GM19463 (cell line): ENCODE data around the gene TTLL12.

Source experiments
- ATAC-seq: cut with Tn5 transposase; IDR thresholded peaks from one replicate; pipeline ENCODE4 v1.9.1; 2021; ENCODE audit warnings: mild to moderate bottlenecking, moderate library complexity; ENCODE audit not compliant: unreplicated experiment

TTLL12 gene

DNA sequence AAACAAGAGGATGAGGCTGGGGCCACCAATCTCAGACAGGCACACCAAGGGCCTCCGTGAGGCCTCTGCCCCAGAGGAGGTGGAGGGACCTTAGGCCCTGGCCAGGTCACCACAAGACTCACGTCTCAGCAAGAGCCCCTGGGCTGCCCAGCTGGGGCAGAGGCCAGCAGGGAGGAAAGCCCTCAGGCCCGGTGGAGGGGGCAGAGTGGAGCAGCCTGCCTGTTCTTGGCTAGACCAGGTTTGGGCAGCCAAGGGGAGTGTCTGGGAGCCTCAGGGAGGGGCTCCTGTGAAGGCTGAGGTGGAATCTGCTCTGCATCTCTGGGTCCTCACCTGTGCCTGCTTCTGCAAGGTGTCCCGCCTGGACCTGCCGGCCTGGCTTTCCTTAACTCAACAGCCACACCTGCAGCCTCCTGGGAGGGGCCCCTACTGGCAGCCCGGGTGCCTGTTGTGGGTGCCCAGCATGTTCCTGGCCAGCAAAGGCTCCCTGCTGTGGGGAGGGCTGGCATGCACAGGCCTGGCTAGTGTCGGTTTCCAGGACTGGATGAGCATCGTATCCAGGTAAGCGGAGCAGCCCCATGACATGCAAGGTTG, 11.9 kb downstream of the TTLL12 start:
- ATAC-seq, result no peak

DNA sequence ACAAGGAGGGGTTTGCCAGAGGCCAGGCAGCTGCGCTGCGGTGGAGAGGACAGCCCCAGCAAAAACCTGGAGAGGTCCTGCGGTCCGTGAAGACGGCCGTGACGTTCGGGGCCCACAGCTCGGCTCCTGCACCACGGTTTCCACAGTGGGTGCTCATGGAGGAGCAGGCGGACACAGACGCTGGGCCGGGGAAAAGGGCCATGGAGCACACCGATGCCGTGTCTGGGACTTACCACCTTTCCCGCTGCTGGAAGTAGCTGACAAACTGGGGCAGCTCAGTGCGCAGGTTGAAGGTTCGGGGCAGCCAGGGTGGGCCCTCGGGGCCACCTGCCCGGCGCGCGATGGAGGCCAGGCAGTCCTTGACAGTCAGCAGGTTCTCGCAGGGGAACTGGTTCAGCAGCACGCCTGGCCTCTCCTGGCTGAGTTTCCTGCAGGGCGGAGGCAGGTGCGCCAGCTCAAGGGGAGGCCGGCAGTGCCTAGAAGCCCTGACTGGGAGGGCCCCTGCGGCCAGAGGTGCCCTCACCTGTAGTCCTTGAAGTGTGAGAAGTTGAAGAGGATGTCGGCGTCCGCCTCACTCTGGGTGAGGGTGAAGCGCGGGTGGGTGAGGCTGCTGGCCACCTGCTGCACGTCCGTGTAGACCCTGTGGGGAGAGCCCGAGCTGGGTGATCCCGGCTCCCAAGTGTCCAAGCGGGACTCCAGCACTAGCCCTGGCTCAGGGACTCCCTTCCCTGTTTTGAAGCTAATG, 12.8 kb downstream of the TTLL12 start:
- no peak for ATAC-seq

DNA sequence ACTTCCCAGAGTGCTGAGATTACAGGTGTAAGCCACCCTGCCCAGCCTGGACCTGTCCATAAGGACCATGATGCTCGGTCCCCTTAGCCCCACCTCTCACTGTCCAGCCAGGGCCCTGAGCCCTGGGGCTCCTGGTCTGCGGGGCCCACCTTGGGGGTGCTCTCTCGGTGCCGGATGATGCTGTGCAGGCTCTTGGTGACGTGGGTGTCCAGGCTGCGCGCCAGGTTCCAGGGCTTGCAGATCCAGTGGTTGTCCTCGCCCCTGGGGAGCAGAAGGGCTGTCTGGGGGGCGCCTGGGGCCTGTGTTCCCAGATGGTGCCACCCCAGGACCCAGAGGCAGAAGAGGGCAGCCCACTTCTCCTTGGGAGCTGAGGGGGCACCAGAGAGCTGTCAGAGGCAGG, 13.4 kb downstream of the TTLL12 start:
- no peak for ATAC-seq

DNA sequence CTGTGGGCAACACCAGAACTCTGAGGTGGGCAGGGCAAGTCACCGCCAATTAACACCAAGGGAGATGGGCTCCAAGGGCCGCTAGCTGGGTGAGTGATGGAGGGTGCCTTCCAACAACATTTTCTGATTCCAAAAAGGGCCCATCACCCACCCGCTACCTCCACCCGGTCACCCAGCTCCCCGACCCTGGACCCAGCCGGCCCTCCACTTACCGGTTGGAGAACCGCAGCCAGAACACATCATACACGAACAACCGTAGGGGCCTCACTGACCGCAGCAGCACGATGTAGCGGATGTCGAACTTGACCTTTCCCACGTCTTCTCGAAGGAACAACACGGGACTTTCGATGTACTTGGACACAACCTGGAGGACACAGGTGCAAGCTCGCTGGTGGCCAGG, 14.7 kb downstream of the TTLL12 start:
- ATAC-seq, result no peak

DNA sequence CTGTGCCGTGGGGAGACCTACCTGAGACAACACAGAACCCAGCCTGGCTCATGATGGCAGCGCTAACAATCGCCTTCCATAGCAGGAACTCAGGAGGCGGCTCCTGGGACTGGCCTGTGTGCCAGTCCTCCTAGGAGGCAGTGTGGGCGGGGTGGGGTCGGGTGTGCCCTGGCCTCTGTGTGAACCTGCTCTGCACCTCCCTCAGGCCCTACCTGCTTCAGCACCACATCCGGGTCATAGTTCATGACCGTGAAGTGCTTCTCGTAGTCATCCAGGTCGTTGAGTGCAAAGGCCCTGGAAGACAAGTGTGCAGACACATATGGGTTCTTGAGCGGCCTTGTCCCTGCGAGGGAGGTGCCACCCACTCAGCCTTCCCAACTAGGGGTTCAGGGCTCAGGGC, 15.3 kb downstream of the TTLL12 start:
- ATAC-seq, result no peak

DNA sequence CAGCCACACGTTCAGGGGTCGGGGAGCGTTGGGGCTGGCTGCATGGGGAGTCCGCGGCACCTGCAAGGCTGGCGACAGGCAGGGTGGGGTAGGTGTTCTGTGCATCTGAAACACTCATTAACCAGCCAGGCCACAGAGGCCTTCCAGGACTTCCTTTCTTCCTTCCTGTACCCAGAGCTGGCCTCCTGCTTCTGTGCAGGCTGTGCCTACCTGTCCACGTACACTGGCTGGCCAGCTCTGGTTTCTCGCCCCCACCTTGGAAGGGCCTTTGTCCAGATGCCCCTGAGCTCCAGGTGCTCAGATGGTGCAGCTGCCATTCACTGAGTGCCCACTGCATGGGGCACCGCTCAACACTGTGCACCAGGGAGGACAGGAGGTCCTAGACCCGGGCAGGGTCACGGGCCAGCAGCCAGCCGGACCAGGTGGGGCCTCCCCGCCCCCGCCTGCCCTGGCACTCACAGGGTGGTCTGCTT, 15.9 kb downstream of the TTLL12 start:
- no peak for ATAC-seq

DNA sequence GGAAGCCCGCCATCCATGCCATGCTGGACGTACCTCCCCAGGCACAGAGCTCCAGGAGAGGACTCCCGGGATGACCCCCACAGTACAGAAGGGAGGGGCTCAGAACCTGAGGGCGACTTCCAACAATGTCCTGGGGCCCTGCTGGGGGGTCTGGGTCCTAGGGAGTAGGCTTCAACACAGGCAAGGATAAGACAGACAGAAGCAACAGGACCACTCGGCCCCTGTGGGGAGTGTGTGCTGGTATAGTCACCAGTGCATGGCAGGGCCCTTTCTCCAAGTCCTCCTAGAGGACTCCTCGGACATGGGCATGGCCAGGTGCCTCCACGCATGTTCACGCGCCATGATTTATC, 16.8 kb downstream of the TTLL12 start:
- no peak for ATAC-seq

DNA sequence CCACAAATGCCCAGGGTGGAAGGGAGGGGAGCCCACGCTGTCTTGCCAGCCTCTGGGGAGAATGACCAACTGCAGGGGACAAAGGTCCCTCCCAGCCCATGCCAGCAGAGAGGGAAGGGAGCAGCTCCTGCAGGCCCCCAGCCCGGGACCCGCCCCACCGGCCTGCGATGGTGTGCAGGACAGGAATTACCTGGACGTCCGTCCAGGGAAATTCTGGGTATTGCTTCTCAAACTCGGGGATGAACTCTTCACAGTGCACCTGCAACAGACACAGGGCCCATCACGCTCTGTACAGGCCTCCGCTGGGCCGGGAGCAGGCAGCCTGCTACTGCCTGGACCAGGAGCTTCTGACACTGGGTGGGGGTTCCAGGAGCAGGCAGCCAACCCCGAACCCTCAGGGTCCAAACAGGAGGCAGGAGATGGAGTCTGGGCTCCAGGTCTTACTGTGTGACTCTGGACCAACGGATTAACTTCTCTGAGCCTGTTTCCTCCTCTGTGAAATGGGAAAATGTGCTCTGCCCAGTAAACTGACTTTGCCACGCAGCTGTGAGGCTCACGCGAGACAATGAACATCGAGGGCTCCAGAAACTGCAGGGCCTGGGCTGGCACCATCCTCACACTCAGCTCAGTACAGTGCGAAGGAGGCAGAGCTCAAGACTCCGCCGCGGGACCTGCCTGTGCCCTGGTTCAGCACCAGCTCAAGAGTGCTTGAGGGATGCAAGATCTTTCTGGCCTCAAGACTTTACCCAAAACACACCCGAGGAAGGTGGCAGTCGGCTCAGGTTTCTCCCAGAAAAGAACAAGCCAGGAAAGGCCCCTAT, 17.4 kb downstream of the TTLL12 start:
- ATAC-seq, result no peak

DNA sequence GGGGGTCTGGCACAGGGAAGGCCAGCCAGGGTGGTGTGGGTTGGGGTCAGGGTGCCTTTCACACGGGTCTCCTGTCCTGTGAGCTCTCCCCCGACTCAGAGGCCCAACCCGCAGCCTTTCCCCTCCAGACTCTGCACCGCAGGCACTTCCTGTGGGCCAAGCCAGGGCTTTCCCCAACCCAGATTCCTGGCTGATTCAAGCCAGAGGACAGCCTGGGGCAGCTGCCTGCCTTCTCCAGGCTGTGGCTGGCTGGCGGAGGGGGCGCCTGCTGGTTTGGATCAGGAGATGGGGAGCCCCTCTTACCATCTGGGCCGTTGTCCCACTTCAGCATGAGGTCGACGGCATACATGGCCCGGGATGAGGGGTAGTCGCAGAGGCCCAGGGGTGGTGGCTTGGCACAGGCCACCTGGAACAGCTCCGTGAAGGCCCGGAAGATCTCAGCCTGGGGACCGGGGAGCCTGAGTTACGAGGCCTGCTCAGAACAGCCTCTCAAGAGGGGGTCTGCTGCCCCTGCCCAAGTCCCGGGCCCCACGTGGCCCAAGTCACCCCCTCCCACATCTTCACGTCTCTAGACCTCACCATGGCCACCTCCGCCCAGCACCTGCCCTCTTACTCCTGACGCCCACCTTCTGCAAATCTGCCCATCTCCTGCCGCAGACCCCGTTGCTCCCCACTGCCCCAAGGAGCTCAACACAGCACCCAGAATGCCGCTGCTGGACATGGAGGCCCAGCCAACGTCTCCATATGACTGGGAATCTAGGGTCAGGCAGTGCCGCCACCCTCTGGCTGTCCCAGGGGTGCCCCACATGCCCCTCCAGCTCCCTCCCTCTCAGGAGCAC, 18.2 kb downstream of the TTLL12 start:
- ATAC-seq, result no peak

DNA sequence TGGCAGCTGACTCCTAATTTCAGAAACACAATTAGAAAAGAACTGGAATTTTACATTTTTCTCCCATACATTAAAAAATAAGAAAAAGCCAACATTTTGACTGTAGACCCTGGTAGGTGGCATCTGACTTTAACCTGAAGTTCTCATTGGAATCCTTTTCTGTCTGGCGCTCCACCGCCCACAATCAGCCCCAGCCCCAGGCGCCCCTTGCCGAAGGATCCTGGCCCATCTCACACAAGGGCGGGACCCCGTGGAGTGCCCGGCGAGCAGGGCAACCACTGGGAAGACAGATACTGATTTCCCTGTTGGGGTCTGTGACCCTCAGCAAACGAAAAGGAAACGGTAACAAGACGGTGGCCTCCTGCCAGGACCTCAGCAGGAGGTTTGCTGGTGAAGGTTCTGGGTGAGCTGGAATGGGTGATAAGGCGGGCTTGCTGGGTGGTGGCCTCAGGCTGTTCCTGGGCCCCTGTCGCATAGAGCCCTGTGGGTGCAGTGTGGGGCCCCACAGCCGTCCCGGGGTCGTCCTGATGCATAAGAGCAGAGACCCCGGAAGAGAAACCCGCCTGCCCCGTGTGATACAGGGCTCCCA, 19.8 kb downstream of the TTLL12 start:
- no peak for ATAC-seq

DNA sequence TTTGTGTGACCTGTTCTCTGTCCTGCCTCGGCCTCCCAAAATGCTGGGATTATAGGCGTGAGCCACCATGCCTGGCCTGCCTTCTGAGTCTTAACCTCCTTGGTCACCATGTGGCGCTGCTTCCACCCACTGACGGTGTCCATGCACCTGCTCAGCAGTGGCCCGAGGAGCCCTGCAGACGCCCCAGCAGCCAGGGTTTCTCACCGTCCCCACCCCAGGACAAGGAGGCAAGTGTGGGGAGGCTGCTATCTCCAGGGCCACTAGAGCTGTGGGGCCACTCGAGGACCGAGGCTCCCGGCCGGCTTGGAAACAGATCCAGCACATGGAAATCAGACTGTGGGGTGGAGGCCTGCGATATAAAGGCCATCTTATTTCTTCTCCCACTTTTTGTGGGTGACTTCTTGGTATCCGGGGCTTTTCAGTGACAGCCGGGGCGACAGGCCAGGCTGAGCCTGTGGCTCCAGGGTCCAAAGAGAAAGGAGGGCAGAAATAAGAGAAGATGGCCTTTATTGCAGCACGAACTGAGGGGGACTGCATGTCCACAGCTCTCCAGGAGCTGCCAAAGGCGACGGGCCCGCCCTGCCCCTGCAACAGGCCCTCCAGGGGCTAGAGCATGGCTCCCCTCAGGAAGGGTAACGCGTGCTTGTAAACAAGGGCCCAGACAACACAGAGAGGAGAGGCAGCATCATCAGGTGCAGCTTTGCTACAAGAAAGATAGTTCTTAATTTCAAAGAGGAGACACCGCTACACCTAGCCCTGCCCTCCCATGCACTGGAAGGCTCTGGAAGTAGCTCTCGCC, 20.6 kb downstream of the TTLL12 start:
- no peak for ATAC-seq

DNA sequence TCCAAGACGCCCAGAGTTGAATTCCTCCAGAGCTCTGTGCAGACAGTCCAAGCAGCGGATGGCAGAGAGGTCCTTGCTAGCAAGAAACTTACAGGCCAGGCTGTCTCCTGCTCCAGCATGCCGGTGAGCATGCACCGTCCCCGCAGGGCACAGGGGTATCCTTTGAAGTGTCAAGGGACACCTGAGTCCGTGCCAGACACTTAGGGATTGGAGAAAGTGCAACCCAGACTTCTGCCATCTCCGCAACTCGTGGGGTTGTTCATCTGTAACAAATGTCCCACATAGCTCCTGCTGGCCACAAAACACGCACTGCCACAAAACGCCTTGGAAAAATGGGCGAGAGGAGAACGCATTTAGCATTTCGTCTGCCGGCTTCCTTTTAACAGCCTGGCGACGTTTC, 22.3 kb downstream of the TTLL12 start:
- no peak for ATAC-seq

DNA sequence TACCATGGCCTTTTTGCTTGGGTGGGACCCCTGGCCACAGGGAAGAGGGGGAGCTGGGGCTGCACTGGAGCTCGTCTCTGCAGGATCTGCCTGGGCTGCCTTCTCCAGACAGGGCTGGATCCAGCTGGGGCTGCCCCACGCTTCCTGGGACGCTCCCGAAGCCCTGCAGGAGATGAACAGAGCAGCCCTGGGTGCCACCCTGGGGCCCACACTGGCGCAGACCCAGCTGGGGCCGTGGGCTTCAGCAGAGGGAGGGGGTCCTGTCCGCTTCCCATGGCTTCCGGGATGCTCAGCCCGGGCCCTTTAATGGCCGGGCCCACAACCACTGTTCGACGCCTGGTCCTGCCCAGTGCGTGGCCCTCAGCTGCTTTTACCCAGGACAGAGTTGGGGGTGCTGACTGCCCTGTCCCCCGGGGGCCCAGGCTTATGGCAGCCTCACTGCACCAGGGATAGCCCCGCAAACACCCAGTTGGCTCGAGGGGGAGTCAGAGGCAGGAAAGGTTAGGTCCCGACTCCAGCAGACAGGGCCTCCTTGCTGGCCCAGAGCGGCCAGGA, 23.6 kb downstream of the TTLL12 start:
- no peak for ATAC-seq

DNA sequence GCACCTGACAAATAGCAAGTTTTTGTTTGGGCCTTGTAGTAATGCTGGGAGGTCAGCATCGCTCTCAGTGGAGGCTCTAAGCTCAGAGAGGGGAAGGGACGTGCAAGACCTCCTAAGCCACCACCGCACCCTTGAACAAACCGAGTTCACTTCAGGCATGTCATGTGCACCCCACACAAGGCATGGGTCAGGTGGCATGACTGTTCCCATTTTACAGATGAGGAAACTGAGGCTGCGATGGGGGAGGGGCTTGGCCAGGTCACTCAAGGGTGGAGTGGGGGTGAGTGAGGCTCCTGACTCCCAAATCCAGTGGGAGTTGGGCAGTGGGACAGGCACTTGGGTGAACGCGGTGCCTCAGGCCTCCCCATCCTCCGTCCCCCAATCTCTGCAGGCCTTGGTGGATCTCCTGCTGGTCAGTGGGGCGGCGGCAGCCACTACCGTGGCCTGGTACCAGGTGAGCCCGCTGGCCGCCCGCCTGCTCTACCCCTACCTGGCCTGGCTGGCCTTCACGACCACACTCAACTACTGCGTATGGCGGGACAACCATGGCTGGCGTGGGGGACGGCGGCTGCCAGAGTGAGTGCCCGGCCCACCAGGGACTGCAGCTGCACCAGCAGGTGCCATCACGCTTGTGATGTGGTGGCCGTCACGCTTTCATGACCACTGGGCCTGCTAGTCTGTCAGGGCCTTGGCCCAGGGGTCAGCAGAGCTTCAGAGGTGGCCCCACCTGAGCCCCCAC, 24.4 kb downstream of the TTLL12 start:
- ATAC-seq, result no peak

DNA sequence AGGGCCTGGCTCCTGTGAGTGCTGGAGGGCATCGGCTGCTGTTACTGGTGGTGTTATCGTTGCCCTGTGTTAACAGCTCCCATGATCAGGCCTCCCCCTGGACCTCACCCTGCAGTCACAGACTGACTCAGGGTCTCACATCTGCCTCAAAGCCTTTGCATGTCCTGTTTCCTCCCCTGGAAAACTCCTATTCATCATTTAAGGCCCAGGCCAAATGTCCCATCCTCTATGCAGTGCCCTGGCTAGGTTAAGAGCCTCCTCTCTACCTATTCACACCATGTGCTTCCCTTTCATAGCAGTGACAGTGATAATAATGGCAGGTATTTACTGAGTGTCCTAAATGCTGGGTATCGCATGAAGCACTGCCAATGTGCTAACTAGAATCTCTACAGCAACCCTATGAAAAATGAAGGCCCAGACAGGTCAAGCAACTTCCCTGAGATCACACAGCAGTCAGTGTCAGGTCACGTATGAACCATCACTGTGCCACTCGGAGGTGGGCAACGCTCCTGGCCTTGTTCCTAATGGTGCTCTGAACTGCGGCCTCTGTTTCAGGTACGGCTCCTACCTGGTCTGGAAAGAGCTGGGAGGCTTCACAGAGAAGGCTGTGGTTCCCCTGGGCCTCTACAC, 26.3 kb downstream of the TTLL12 start:
- ATAC-seq, result no peak

DNA sequence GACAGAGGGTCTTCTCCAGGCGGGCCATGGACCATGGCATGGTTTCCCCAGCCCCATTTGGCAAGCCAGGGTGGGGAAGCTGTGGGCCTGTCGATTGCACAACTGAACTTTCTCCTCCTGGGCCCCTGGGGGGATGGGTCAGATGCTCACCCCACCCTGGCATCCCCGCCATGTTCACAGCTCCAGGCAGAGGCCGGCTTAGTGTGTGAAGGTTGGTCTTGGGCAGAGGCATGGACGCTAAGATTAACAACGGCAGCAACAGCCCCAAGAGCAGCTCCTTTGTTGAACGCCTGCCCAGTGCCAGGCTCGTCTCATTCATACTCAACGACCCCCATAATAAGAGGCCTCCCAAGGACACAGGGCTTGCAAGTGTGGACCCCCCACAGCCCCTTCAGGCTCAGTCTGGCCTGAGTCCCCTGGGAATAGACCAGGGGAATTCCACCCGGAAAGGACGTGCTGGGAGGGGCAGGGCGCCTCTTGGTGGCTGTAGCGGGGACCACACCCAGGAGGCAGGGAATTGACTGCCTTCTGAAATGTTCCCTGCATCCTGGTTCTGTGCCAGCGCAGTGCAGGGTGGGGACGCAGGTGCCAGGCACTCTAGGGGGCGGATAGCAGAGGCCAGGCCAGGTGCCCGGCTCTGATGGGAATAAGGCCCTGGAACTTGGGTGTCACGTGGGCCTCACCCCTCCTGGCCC, 27.3 kb downstream of the TTLL12 start:
- ATAC-seq, result no peak

DNA sequence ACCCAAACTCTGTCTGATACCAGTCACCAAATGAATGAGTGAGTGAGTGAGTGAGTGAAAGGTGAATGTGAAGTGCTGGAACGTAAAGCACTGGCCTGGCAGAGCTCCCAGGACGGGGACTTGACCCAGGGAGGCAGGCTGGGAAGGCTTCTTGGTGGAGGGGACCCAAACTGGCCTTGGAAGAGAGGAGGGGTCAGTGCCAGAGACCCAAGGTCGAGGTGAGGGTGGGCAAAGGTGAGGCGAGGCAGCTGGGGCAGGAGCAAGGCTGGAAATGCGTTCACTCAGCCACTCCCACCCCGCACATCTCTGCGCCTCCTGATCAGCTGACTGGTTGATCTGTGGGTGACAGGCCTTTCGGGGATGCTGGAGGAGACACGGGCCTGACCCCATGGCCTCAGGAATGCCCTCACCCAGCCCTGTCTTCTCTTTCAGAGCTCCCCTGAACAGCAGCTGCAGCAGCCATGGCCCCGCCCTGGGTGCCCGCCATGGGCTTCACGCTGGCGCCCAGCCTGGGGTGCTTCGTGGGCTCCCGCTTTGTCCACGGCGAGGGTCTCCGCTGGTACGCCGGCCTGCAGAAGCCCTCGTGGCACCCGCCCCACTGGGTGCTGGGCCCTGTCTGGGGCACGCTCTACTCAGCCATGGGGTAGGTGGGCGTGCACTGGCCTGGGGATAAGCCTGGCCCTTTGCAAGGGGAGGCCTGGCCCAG, 28.0 kb downstream of the TTLL12 start:
- no peak for ATAC-seq
